ENCODE results near the gene SLC50A1.

SLC50A1 gene

GRCh38 chr1:155184351-155184811 is 48.7 kb downstream of the SLC50A1 start:
- no peak for DNase-seq (ENCODE audit: low read depth in 2 of 2)

GRCh38 chr1:155184835-155185782 is 49.5 kb downstream of the SLC50A1 start:
- DNase-seq (ENCODE audit: low read depth in 2 of 2), result no peak

GRCh38 chr1:155185783-155186066 is 50.1 kb downstream of the SLC50A1 start:
- no peak for DNase-seq (ENCODE audit: low read depth in 2 of 2)

- no peak for DNase-seq (ENCODE audit: low read depth in 2 of 2)
Measured at GRCh38 chr1:155186067-155186793, 50.6 kb downstream of the SLC50A1 start.

- DNase-seq (ENCODE audit: low read depth in 2 of 2), result no peak
Measured at GRCh38 chr1:155186794-155187455, 51.3 kb downstream of the SLC50A1 start.

GRCh38 chr1:155187456-155187891 is 51.8 kb downstream of the SLC50A1 start:
- no peak for DNase-seq (ENCODE audit: low read depth in 2 of 2)

- no peak for DNase-seq (ENCODE audit: low read depth in 2 of 2)
Measured at GRCh38 chr1:155188268-155188667, 52.6 kb downstream of the SLC50A1 start.

All from stimulated activated CD4-positive, alpha-beta T cell treated with anti-CD3 and anti-CD28 coated beads, Interleukin-1b, Interleukin-23, amount 100 ng/mL, for 4 hours (primary cell).